Lower leg skin (tissue), 3 donors: Measurements from ENCODE around the gene ZFYVE28.

ENCODE experiments used
- POLR2A ChIP-seq, 2 donors: fragments of 450-650 bp; IDR thresholded peaks; one replicate each; pipeline ENCODE4 v1.6.1; 2016 to 2017; ENCODE audit warnings: antibody characterized with exemption in 2 of 2, mild to moderate bottlenecking in 1 of 2, moderate library complexity in 1 of 2
- TF ChIP-seq, protein P1 (sequence below), 3 donors: fragments of 450-650 bp; IDR thresholded peaks; one replicate each; pipeline ENCODE4 v1.5.1; 2016; ENCODE audit warnings: antibody characterized with exemption in 3 of 3, mild to moderate bottlenecking in 3 of 3, moderate library complexity in 2 of 3

DNA sequence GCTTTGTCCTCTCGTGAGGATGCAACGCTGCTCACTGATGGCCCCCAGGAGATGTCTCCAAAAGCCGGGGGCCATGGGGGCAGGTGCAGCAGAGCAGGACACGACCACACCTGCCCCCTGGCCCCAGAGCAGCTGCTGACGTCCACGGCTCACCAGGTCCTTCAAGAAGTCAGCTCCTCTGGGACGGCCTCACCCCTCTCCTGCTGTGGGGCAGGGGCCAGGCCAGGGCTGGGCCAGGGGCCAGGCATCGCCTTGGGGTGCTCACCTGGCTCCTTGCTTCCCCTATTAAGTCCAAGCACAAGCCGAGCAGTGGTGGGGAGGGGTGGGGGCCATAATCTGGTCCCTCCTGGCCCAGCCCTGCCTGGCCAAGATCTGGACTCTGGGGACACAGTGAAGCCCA, 128.0 kb downstream of the ZFYVE28 start:
- TF ChIP-seq, protein P1, sequence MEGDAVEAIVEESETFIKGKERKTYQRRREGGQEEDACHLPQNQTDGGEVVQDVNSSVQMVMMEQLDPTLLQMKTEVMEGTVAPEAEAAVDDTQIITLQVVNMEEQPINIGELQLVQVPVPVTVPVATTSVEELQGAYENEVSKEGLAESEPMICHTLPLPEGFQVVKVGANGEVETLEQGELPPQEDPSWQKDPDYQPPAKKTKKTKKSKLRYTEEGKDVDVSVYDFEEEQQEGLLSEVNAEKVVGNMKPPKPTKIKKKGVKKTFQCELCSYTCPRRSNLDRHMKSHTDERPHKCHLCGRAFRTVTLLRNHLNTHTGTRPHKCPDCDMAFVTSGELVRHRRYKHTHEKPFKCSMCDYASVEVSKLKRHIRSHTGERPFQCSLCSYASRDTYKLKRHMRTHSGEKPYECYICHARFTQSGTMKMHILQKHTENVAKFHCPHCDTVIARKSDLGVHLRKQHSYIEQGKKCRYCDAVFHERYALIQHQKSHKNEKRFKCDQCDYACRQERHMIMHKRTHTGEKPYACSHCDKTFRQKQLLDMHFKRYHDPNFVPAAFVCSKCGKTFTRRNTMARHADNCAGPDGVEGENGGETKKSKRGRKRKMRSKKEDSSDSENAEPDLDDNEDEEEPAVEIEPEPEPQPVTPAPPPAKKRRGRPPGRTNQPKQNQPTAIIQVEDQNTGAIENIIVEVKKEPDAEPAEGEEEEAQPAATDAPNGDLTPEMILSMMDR (IDR thresholded peaks at IDR 0.05), result no peak
- TF ChIP-seq POLR2A (IDR thresholded peaks at IDR 0.05), result no peak
